ENCODE results near the gene BIN2. TPM values are rescaled to one million over a fixed set of nuclear protein-coding genes. Genes with fewer than 3 reads are reported as not detected.
"Not testable (repeated sequence)": the region's sequence is repeated elsewhere in the genome, so short reads cannot be mapped to it uniquely, and the experiment has no call there.

BIN2 gene
- total RNA-seq, 1 donor from 2014 or later = not detected

GRCh38 chr12:51345681-51346080, 21.7 kb upstream of the BIN2 start:
- TF ChIP-seq CTCF (IDR thresholded peaks at IDR 0.05; ENCODE audit: partially characterized antibody, unreplicated experiment) = no peak
- Mint-ChIP-seq H3K4me3 (ENCODE audit: unreplicated experiment) (no peak overlapping the region), H3K36me3 (ENCODE audit: unreplicated experiment) (no peaks in the 10 kb centered on the region), H3K4me1 (ENCODE audit: low read depth, unreplicated experiment) (no peaks in the 10 kb centered on the region), H3K9me3 (ENCODE audit: unreplicated experiment) (no peaks in the 10 kb centered on the region), H3K27ac (ENCODE audit: unreplicated experiment) (no peak overlapping the region), H3K27me3 (ENCODE audit: unreplicated experiment) (peaks cover 2% of the 10 kb centered on the region)
- DNase-seq = no peak

- Mint-ChIP-seq H3K4me3 (ENCODE audit: unreplicated experiment) (no peak overlapping the region), H3K27ac (ENCODE audit: unreplicated experiment) (no peak overlapping the region), H3K4me1 (ENCODE audit: low read depth, unreplicated experiment) (no peaks in the 10 kb centered on the region)
These were observed 19.2 kb upstream of the BIN2 start for GRCh38 chr12:51343201-51343600.

GRCh38 chr12:51342416-51342815, 18.4 kb upstream of the BIN2 start:
- TF ChIP-seq CTCF (IDR thresholded peaks at IDR 0.05; ENCODE audit: partially characterized antibody, unreplicated experiment) = no peak
- H3K27me3 Mint-ChIP-seq (ENCODE audit: unreplicated experiment) = peaks cover 4% of the 10 kb centered on the region
- no peak for DNase-seq
- no peak overlapping the region for H3K4me3 Mint-ChIP-seq (ENCODE audit: unreplicated experiment)
- no peak overlapping the region for H3K27ac Mint-ChIP-seq (ENCODE audit: unreplicated experiment)
- no peaks in the 10 kb centered on the region for H3K9me3 Mint-ChIP-seq (ENCODE audit: unreplicated experiment)
- H3K4me1 Mint-ChIP-seq (ENCODE audit: low read depth, unreplicated experiment) = no peaks in the 10 kb centered on the region
- H3K36me3 Mint-ChIP-seq (ENCODE audit: unreplicated experiment) = no peaks in the 10 kb centered on the region

More at GRCh38 chr12:51343201-51343600, 19.2 kb upstream of the BIN2 start:
- Mint-ChIP-seq H3K27me3 (ENCODE audit: unreplicated experiment) (peaks cover 4% of the 10 kb centered on the region), H3K9me3 (ENCODE audit: unreplicated experiment) (no peaks in the 10 kb centered on the region), H3K36me3 (ENCODE audit: unreplicated experiment) (no peaks in the 10 kb centered on the region)
- TF ChIP-seq CTCF (IDR thresholded peaks at IDR 0.05; ENCODE audit: partially characterized antibody, unreplicated experiment) = no peak
- no peak for DNase-seq

- H3K4me1 Mint-ChIP-seq (ENCODE audit: low read depth, unreplicated experiment) = no peaks in the 10 kb centered on the region
- no peak overlapping the region for H3K27ac Mint-ChIP-seq (ENCODE audit: unreplicated experiment)
- H3K36me3 Mint-ChIP-seq (ENCODE audit: unreplicated experiment) = no peaks in the 10 kb centered on the region
- no peaks in the 10 kb centered on the region for H3K9me3 Mint-ChIP-seq (ENCODE audit: unreplicated experiment)
- H3K4me3 Mint-ChIP-seq (ENCODE audit: unreplicated experiment) = no peak overlapping the region
- H3K27me3 Mint-ChIP-seq (ENCODE audit: unreplicated experiment) = peaks cover 4% of the 10 kb centered on the region
- peak; percentile 95 for TF ChIP-seq CTCF (IDR thresholded peaks at IDR 0.05; ENCODE audit: partially characterized antibody, unreplicated experiment)
- DNase-seq = peak; percentile 72
These were observed 17.5 kb upstream of the BIN2 start for GRCh38 chr12:51341251-51342007.

GRCh38 chr12:51339750-51340149, 15.8 kb upstream of the BIN2 start:
- no peak for DNase-seq
- Mint-ChIP-seq H3K27me3 (ENCODE audit: unreplicated experiment) (peaks cover 4% of the 10 kb centered on the region), H3K4me1 (ENCODE audit: low read depth, unreplicated experiment) (no peaks in the 10 kb centered on the region), H3K4me3 (ENCODE audit: unreplicated experiment) (no peak overlapping the region), H3K36me3 (ENCODE audit: unreplicated experiment) (no peaks in the 10 kb centered on the region), H3K9me3 (ENCODE audit: unreplicated experiment) (peaks cover 3% of the 10 kb centered on the region), H3K27ac (ENCODE audit: unreplicated experiment) (no peak overlapping the region)
- no peak for TF ChIP-seq CTCF (IDR thresholded peaks at IDR 0.05; ENCODE audit: partially characterized antibody, unreplicated experiment)

- not testable (repeated sequence) for H3K9me3 Mint-ChIP-seq (ENCODE audit: unreplicated experiment); H3K4me1 Mint-ChIP-seq (ENCODE audit: low read depth, unreplicated experiment); DNase-seq; H3K36me3 Mint-ChIP-seq (ENCODE audit: unreplicated experiment); H3K27me3 Mint-ChIP-seq (ENCODE audit: unreplicated experiment); H3K27ac Mint-ChIP-seq (ENCODE audit: unreplicated experiment); H3K4me3 Mint-ChIP-seq (ENCODE audit: unreplicated experiment)
These were observed 13.4 kb upstream of the BIN2 start for GRCh38 chr12:51337336-51337735.
